NCI-H510A (cell line): Measurements from ENCODE around the gene SMC3.
"Not testable (repeated sequence)": the region's sequence is repeated elsewhere in the genome, so short reads cannot be mapped to it uniquely, and the experiment has no call there.

Experiments used
- DNase-seq: peaks from one replicate; lab custom pipeline; 2025; lab: John Stamatoyannopoulos, UW

Gene SMC3

GRCh38 chr10:110625951-110626855, 58.7 kb downstream of the SMC3 start:
- DNase-seq = no peak

DNA sequence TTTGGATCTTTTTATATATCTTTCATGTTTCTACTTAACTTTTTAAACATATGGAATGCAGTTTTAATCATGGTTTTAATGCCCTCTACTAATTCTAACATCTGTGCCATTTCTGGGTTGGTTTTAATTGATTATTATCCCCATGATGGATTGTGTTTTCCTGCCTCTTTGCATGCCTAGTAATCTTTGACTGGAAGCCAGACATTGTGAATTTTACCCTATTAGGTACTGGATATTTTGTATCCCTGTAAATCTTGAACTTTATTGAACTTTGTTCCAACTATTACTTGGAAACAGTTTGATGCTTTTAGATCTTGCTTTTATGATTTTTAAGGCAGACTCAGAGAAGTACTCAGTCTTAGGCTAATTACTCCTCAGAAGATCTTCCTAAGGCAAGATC, 60.7 kb downstream of the SMC3 start:
- no peak for DNase-seq

GRCh38 chr10:110629680-110630191, 62.2 kb downstream of the SMC3 start:
- peak; percentile 89 for DNase-seq

GRCh38 chr10:110631934-110632333, 64.4 kb downstream of the SMC3 start:
- DNase-seq = no peak

GRCh38 chr10:110632591-110633215, 65.2 kb downstream of the SMC3 start:
- no peak for DNase-seq

DNA sequence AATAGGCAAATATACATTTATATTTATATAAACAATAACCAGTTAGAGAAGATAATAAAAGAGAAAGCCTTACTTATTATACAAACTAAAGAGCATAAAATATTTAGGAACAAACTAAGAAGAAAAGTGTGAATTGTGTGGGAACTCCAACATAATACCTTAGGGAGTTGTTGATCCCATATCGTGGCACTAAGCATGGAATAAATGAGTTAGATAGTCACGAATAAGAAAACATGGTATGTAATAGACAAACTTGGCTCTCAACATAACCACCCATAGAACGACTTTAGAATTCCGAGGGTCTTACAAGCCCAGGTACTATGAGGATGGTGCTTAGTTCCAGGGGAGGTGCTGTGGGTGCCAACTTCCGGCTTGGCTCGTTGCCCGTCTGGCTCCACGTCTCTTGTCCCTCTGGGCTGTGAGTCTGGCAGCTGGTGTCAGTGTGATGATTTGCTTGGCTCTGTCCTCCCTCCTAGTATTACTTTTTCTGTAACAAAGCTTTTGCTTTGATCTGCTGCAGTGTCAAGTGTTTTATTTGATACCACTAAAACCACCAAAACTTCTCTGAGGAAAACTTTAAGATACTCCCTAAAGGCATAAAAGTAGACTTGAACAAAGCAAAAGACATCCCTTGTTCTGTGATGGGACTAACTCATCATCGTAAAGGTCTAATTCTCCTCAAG, 67.2 kb downstream of the SMC3 start:
- peak; percentile 87 for DNase-seq

GRCh38 chr10:110636572-110636931, 69.1 kb downstream of the SMC3 start:
- no peak for DNase-seq

- DNase-seq = peak; percentile 62
Measured at GRCh38 chr10:110636932-110637557, 69.5 kb downstream of the SMC3 start.

GRCh38 chr10:110637558-110638053, 70.1 kb downstream of the SMC3 start:
- no peak for DNase-seq

DNA sequence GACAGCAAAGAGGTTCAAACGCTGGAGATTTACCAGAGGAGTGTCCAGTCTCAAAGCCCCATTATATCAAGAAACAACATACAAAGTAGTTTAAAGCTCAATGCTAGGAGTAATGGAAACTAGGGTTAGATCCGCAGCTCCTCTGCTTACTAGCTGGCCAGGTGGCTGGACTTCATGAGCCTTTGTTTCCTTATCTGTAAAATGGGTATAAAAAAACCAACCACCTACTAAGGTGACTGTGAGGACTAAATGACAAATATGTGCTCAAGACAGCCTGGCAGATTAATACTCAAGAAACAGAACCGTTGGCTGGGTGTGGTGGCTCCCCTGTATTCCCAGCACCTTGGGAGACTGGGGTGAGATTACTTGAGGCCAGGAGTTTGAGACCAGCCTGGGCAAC, 70.8 kb downstream of the SMC3 start:
- no peak for DNase-seq

DNA sequence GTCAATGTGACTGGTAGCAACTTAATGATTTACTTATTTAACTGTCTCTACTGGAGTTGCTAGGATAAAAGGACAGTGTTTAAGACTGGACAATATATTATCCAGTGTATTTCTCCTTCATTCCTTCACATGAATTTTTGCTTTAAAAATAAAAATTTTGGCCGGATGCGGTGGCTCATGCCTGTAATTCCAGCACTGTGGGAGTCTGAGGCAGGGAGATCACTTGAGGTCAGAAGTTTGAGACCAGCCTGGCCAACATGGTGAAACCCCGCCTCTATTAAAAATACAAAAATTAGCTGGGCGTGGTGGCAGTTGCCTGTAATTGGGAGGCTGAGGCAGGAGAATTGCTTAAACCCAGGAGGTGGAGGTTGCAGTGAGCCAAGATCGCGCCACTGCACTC, 71.6 kb downstream of the SMC3 start:
- not testable (repeated sequence) for DNase-seq

- not testable (repeated sequence) for DNase-seq
Measured at GRCh38 chr10:110639858-110640257, 72.4 kb downstream of the SMC3 start.

GRCh38 chr10:110641256-110641655, 73.8 kb downstream of the SMC3 start:
- DNase-seq = peak; percentile 97

DNA sequence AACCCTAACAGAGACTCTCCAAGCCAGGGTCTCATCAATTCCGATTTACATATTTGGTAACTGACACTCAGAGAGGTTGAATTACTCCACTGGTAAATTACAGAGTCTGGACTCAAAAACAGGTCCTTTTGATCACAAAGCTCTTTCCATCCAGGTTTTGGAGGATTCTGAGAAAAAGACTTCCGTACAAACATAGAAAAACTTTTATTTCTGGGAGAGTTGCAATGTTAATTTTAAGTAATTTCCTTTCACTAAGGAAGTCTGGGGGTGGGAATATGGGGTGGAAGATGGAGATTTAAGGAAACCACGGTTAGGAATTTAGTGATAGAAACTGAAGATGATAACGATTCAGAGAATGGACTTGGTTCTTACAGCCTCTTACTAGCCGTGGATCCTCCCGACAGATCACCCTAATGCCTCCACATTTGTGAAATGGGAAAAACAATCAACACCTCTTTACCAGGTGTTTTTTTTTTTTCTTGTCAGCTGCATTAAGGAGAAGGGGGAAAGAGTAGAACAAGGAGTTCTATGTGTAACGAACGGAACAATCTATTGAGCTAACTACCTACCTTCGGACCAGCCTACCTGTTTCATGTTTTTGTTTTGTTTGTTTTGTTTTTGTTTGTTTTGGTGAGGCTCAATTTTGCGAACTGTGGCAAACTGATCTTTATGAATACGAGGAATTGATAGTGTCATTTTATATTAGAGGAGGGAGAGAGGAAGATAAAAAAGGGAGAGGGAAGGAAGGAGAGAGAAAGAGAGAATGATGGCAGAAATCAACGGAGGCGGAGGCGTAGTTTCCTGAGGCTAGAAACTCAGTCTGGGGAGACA, 74.9 kb downstream of the SMC3 start:
- DNase-seq = no peak

DNA sequence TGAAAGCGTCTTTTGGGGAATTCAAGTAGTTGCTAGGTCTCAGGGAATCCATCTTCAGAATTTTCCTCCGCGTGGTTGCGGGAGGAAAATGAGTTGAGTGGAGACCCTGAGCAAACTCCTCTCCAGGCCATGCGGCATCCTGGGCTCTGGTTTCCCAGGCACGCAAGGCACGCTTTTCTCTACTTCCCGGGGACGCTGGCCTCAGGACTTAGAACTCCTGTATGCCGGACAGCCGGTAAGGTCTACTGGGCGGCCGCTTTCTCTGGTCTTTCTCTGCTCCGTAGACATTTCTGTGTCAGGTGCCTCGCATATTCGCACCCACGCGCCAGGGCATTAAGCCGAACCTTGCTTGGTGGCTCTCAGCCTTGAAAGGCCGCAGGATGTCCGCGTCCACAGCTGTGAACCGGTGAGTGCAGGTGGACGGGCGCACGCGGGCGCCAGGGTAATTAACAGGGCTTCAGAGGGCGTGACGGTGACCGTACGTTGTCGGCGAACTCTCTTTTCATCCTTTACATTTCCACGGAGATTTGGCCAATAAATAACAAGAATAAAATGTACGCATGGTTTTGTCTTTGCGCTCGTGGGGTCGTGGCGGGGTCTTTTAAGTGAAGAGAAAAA, 75.6 kb downstream of the SMC3 start:
- DNase-seq = peak; percentile 70

DNA sequence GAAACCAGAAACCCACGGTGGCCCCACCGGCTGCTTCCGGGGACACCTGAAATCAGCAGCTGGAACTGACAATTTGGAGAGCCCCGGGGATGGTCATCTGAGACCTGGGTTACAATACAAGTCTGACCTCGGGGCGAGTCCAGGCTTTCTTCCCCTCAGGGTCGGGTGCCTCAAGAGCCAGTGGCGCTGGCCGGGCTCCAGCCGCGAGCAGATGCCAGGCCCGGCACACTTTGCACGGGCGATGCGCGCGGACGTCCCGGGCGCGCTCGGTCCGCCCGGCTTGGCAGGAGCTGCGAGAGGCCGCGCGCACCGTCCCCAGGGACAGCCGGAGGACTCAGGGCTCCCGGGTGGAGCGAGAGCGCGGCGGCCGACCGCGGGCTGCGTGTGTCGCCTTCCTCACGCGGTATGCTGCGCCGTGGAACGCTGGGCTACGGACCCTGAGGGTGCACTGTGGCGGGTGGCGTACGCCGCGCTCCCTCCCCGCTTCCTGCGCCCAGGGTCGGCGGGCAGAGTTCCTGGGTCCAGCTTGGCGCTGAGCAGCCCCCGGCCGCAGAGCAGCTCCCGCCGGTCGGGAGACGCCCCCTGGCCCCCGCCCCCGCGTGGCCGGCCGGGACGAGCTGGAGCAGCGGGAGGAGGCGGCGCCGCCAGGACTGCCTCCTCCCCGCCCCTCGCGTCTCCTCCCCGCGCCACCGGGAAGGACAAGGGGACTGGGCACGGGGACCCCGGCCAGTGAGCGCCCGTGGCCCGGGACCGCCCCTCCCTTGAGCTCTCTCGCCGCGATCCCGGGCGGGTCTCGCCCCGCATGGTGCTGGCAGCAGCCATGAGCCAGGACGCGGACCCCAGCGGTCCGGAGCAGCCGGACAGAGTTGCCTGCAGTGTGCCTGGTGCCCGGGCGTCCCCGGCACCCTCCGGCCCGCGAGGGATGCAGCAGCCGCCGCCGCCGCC, 76.4 kb downstream of the SMC3 start, which contains the start of gene RBM20:
Gene RBM20 (plus strand): TSS at position 684 of the 945 bp plus-strand sequence. CDS start 119 bp downstream, at position 803.
- peak; percentile 61 for DNase-seq

DNA sequence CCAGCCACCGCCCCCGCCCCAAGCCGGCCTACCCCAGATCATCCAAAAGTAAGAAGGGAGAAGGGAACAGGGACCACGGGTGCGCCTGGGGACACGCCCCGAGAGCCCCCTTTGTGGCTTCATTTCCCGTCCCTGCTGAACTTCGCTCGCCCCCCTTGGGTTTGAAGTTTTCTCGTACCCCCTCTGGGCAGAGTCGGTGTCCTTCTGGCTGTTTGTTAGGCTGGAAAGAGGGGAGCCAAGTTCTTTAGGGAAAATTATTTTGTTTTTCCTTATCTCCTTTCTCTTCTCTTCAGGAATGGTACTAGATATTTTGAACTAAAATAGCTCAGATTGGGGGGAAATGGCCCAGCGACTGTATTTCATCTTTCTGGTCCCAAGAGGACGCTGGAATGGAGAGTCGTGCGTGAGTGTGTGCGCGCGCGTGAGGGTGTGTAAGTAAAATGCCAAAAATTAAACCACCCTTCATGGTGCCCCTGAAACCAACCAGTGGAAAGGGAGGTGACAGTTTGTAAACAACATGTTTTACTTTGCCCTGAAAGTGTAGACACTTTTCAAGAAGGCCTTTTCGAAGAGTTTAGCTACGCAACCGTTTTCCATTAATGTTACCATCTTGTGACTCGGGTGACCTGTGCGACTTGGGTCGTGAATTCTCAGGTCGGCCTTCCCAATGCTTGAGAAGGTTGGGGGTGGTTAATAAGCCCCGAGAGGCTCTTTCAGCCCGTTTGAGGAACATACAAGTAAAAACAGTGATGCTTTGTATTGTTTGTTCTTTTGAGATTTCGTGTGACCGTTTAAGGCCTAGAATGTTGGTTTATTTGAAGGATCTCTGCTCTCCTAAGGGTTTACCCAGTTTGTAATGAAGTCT, 77.3 kb downstream of the SMC3 start:
- no peak for DNase-seq

DNA sequence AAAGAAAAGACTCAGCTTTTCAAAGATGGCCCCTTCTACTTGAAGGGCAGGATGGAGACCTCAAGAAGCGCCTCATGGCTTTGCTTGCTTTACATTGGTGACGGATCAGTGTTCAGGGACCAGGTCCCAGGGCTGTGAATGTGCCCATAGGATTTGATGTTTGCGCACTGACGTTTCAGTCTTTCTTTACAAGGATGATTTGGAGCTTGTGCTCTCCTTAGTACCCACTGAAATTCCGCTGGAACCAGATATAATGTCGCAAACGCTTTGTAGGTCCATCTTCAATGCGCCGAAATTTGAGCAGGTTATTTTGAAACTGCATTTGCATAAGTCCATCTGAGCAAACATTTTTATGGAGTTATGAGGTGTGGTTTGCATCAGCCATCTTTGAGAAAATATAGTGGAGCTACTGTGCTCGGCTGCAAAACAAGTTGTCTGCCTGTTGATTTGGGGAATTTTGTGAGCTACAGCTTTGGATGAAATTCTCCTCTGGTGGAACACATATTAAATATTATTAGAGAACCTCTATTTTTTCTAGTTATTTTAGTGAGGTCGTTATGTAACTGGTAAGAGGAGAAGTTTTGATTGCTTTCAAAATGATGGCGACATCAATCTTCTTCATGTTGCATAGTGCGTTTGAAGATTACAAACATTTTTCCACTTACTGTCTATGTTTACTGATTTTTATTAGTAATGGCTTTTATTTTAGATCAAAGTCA, 79.1 kb downstream of the SMC3 start:
- DNase-seq = peak; percentile 88
